GM18511 (cell line): ENCODE measurements around the gene GOLGA6L25.
"Not testable (repeated sequence)": the region's sequence is repeated elsewhere in the genome, so short reads cannot be mapped to it uniquely, and the experiment has no call there.

Experiments
- ATAC-seq: cut with Tn5 transposase; IDR thresholded peaks from one replicate; pipeline ENCODE4 v1.9.1; 2021; ENCODE audit warnings: mild to moderate bottlenecking, moderate library complexity; ENCODE audit not compliant: unreplicated experiment

Gene GOLGA6L25, protein sequence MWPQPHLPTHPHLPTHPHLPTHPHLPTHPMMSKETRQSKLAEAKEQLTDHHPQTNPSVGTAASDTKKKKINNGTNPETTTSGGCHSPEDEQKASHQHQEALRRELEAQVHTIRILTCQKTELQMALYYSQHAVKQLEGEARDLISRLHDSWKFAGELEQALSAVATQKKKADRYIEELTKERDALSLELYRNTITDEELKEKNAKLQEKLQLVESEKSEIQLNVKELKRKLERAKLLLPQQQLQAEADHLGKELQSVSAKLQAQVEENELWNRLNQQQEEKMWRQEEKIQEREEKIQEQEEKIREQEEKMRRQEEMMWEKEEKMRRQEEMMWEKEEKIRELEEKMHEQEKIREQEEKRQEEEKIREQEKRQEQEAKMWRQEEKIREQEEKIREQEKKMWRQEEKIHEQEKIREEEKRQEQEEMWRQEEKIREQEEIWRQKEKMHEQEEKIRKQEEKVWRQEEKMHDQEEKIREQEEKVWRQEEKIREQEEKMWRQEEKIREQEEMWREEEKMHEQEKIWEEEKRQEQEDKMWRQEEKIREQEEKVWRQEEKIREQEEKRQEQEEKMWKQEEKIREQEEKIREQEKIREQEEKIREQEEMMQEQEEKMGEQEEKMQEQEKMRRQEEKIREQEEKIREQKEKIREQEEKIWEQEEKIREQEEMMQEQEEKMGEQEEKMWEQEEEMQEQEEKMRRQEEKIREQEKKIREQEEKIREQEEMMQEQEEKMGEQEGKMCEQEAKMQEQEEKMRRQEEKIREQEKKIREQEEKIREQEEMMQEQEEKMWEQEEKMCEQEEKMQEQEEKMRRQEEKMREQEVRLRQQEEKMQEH

DNA sequence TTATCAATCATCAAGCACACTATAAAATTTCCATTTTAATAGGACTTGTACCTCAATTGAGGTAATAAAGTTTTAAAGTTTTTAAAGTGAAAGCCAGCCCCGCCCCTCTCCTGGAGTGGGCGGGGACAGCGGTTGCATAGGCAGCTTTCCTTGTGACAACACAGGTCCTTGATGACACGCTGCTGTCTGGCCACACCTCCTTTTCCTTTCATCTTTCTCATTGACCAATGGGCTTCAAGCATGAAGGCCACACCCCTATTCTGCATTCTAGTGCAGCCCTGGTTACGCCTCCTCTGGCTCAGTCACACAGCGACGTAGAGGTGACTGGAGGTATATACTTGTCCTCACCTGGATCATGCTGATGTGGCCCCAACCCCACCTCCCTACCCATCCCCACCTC is at the start of gene GOLGA6L25:
GOLGA6L25 (plus strand) TSS at position 301 of the 400 bp plus-strand sequence; CDS start at position 362, 61 bp downstream.
- ATAC-seq: not testable (repeated sequence)

DNA sequence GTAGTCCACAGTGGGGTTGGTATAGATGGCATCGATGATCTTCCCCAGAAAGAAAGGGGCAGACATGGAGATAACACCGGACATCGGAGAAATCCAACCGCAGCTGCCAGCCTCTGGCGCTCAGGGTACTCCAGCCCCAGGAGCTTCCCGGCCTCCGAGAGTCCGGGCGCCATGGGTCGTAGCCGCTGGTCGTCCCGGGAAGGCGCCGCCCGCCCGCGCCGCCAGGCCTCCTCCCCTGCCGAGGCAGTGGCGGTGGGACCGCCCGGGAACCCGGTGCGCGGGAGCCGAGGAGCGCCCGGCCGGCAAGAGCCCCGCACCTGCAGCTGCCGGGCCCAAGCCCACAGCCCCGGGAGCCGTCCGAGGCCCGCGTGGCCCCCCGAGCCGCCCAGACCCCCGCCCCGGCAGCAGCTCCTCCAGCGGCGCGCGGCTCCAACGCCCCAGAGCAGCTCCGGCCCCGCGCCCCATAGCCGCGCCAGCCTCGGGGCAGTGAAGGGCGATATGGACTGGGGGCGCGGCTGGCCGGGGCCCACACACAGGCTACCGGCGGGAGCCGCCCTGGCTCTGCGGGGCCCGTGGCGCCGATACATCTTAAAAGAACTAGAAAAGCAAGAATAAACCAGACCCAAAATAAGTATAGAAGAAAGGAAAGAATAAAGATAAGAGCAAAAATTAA is 45.0 kb upstream of the GOLGA6L25 start:
- ATAC-seq: not testable (repeated sequence)

DNA sequence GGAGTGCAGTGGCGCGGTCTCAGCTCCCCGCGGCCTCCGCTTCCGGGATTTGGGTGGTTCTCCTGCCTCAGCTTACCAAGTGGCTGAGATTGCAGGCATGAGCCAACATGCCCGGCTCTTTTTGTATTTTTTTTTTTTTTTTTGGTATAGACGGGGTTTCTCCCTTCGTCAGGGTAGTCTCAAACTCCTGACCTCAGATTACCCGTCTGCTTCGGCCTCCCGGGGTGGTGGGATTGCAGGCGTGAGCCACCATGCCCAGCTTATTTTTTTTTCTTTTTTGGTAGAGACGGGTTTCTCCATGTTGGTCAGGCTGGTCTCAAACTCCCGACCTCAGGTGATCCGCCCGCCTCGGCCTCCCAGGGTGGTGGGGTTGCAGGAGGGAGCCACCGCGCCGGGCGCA is 39.2 kb upstream of the GOLGA6L25 start:
- not testable (repeated sequence) for ATAC-seq

DNA sequence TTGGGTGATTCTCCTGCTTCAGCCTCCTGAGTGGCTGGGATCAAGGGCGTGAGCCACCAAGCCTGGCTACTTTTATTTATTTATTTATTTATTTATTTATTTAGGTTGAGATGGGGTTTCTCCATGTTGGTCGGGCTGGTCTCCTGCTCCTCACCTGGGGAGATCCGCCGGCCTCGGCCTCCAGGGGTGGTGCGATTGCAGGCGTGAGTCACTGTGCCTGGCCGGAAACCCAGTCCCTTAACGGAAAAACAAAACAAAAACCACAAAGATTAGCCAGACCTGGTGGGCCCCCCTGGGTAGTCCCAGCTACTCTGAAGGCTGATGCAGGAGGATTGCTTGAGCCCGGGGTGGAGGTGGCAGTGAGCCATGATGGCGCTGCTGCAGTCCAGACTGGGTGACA is 38.2 kb upstream of the GOLGA6L25 start:
- not testable (repeated sequence) for ATAC-seq

DNA sequence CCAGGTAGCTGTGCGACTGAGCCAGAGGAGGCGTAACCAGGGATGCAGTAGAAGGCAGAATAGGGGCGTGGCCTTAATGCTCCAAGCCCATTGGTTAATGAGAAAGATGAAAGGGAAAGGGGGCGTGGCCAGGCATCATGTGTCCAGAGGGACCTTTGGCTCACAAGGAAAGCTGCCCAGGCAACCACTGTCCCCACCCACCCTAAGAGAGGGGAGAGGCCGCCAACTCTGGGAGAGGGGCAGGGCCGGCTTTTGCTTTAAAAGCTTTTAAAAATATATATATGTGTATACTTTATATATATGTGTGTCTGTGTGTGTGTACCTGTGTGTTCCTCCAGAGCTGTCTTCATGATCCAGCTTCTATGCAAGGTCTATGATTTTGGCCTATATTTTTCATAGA is 20.4 kb upstream of the GOLGA6L25 start, which contains the start of gene GOLGA8G:
GOLGA8G (minus strand) TSS at position 18 of the 400 bp plus-strand sequence. CDS start 62 bp downstream, outside the sequence.
- not testable (repeated sequence) for ATAC-seq

DNA sequence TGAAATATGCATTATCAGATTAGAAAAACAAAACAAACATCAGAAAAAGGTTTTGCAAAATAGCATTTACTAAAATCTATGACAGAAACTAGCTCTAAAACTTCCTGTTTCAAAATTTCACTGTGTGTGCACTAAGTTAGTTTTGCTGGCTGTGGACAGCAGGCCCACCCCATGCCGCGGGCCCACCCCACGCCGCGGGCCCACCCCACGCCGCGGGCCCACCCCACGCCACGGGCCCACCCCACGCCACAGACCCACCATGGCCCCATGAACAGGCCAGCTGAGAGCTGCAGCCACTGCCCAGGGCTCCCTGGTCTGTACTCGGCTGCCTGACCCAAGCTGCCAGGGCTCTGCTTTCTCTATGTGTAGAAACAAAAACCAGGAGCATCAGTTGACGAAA is 20.0 kb downstream of the GOLGA6L25 start:
- ATAC-seq: not testable (repeated sequence)

DNA sequence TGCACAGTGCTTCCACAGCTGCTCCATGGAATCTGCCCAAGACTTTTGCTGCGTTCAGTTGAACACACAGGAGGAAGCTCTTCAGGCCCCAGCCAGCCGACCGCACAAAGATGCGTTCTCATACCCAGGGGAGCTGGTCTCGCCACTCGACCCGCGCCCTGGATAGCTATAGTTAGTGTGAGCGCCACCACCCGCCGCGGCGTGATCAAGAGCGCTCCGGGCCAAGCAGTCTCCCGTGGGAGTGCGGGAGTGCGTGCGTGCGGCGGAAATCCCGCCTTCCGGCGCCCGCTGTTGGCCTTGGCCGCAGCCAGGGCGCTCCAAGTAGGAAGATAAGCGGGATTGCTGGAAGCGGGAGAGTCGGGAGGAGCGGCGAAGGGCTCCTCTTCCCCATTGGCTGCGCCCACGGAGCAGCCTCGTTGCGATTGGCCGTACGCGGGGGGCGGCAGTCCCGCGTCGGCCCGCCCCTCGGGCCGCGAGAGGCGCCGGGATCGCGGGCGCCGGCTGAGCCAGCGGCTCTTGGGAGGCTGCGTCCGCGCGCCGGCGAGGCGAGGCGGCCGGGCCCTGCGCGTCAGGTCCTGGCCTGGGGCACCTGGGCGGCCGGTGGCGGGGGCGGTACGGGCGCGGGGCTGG is 35.7 kb downstream of the GOLGA6L25 start:
- not testable (repeated sequence) for ATAC-seq

DNA sequence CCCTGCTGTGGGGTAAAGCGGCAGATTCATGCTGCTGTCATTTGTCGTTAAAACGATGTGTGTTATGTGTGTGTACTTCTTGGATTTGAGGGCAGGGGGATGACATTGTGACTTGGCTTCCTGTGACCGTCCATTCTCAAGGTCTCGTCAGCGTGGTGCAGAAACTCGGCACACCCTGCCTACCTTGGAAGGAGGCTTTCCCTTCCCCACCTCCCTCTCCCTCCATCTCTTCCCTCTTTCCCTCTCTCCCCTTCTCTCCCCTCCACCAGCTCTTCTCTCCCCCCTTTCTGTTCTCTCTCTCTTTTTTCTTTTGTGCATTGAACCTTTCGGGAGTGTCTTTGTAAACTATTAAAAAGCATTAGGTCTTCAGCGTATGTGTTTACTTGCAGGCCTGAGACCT is 36.4 kb downstream of the GOLGA6L25 start:
- ATAC-seq: not testable (repeated sequence)

DNA sequence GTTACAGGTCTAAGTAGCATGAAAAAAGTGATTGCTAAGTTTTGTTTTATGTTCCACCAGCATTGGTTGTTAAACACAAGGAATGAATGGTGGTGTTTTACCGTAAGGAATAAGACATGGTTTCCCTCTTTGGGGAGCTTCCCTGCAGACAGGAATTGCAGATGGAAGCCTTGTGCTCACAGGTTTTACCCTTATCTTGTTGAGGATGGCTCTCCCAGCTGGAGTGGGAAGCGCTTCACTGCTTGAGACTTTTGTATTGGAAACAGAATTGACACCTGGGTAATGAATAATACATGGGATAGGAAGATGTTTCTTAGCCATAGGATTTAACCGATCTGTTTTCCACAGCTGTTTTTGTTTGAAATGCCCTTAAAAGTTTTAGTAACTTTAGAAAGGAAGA is 39.0 kb downstream of the GOLGA6L25 start:
- ATAC-seq: not testable (repeated sequence)

DNA sequence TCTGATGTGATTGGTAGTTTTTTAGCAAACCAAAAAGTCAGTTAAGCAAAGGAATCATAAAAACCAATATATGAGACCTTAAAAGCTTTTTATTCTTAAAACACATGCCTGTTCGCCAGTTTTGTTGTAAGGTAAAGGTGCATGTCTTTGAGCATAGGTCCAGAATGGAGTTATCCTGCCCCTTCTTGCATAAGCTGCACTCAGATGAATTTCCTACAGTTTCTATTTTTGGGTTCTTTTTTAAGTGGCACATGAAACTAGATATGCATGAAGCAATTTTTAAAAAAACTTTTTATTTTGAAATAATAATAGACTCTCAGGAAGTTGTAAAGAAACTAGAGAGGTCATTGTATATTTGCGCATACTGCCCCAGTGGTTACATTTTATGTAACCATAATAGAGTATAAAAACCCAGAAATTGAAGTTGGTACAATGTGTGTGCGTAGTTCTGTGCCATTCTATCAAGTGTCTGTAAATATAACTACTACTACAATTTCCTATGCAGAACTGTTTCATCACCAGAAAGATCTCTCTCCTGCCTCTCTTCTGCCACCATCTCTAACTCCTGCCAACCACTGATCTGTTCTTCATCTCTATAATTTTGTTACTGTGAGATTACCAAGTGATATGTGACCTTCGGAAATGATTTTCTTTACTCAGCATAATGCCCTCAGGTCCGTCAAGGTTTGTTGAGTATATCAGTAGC is 40.2 kb downstream of the GOLGA6L25 start:
- ATAC-seq: not testable (repeated sequence)

DNA sequence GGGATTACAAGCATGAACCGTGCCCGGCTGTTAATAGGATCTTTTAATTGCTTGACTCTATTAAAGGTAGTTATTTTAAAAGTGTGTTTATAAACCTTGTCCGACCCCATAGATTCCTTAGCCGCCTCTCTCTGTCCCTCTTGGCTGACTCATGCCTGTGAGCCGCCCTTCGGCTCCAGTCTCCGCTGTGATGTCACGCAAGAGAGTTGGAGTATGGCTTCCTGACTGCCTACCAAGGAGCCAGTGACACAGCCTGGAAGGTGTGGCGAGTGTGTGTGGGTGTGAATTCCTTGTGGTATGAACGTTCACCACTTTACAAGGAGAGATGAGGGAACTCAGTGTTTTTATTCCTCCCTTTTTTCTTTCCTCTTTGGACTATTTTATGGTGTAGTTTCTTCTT is 44.1 kb downstream of the GOLGA6L25 start:
- not testable (repeated sequence) for ATAC-seq

DNA sequence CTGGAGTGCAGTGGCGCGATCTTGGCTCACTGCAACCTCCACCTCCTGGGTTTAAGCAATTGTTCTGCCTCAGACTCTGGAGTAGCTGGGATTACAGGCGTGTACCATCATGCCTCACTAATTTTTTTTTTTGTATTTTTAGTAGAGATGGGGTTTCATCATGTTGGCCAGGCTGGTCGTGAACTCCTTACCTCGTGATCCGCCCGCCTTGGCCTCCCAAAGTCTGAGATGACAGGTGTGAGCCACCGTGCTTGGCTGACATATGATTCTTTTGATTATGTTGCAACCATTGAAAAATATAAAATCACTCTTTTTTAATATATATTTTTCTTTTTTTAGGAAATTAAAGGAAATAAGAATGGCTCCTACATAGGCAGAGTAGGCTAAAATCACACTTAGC is 44.8 kb downstream of the GOLGA6L25 start:
- not testable (repeated sequence) for ATAC-seq

DNA sequence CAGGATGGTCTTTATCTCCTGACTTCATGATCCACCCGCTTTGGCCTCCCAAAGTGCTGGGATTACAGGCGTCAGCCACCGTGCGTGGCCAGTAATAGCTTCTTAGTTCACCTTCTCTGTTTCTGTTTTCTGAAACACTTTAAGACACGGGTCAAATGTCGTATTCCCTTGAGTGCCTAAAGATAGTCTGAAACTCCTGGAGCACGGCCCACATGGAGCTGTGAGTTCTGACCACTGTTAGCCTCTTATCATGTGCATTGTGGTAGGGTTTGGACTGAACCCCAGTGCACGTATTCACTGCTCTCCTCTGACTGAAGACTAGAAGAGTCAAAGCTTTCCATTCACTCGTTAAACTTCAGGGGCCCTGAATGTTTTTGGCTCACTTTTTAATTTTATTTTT is 48.8 kb downstream of the GOLGA6L25 start:
- not testable (repeated sequence) for ATAC-seq
